GM12891 (cell line): ENCODE measurements around the gene NAIF1.
"Not testable (repeated sequence)": the region's sequence is repeated elsewhere in the genome, so short reads cannot be mapped to it uniquely, and the experiment has no call there.

ENCODE experiments used
- DNase-seq: peaks from one replicate; pipeline ENCODE4 v3.0.0; 2011; ENCODE audit warnings: low spot score; ENCODE audit not compliant: insufficient read length
- FAIRE-seq: peaks from 2 replicates; lab custom pipeline; 2011; peaks lifted over from hg19 to GRCh38; lab: Jason Lieb, UNC
- PAX5 ChIP-seq: IDR thresholded peaks from 2 replicates; pipeline ENCODE4 v1.6.1; 2011; ENCODE audit warnings: low read length, moderate library complexity, mild to moderate bottlenecking; ENCODE audit not compliant: insufficient read depth, severe bottlenecking
- POLR2A ChIP-seq: IDR thresholded peaks from 2 replicates; pipeline ENCODE4 v1.6.1; 2011; ENCODE audit warnings: low read depth, low read length, control low read depth
- POLR2AphosphoS5 ChIP-seq: IDR thresholded peaks from 2 replicates; pipeline ENCODE4 v1.6.1; 2011; ENCODE audit warnings: low read depth, low read length, control low read depth
- POU2F2 ChIP-seq: IDR thresholded peaks from 2 replicates; pipeline ENCODE4 v1.6.1; 2011; ENCODE audit warnings: low read depth, mild to moderate bottlenecking, control low read depth, low read length, moderate library complexity
- SPI1 ChIP-seq: IDR thresholded peaks from 2 replicates; pipeline ENCODE4 v1.6.1; 2011; ENCODE audit warnings: low read depth, low read length, control low read depth
- TAF1 ChIP-seq: IDR thresholded peaks from 2 replicates; pipeline ENCODE4 v1.6.1; 2011; ENCODE audit warnings: low read depth, low read length, control low read depth

The NAIF1 gene

DNA sequence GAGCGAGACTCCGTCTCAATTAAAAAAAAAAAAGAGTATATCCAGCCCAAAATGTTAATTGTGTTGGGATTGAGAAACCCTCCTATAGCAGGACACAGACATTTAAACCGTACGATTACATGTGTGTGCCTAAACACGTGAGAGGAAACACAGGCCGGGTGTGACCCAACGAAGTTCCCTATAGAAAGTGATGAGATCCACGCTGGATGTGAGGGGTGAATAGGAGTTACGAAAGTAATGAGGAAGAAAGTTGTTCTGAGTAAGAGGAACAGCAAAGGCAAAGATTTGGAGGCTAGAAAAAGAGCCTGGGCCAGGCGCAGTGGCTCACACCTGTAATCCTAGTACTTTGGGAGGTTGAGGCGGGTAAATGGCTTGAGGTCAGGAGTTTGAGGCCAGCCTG, 13.6 kb downstream of the NAIF1 start:
- TF ChIP-seq POLR2AphosphoS5: no peak
- TF ChIP-seq POU2F2: no peak
- TF ChIP-seq SPI1: no peak
- TF ChIP-seq TAF1: no peak
- TF ChIP-seq POLR2A: no peak
- TF ChIP-seq PAX5: no peak
- DNase-seq: no peak
- FAIRE-seq: no peak

DNA sequence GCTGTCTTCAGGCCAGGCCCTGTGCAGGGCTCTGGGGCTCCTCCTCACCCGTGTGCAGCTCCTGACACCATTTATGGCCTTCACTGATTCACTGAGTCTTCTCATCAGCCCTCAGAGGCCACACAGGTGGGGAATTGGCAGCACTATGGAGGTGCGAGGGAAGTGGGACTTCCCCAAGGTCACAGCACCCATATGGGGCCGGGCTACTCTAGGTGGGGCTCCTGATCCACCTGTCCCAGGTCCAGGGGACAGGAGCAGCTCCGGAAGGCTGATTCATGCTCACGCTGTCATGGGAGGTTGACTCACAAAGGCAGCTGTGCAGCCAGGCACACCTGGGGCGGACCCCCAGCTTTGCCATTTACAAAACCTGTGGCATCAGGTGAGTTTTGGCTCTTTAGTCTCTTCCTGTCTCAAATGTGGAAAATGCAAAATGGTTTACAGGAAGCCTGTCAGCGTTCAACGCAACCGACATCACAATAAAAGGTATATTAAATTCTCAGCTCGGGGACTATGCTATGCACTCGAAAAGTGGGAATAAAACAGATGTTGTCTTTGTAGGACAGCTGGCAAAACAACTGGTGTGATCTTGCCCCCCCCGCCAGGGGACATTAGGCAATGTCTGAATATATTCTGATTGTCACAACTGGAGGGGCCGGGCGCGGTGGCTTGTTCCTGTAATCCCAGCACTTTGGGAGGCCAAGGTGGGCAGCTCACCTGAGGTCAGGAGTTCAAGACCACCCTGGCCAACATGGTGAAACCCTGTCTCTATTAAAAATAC, 15.0 kb downstream of the NAIF1 start:
- FAIRE-seq (no peak), DNase-seq (no peak)
- TF ChIP-seq POLR2A: no peak
- no peak for TF ChIP-seq TAF1
- TF ChIP-seq PAX5: no peak
- TF ChIP-seq POU2F2: no peak
- TF ChIP-seq SPI1: no peak
- no peak for TF ChIP-seq POLR2AphosphoS5

GRCh38 chr9:128049843-128050242, 17.3 kb downstream of the NAIF1 start:
- DNase-seq (no peak), FAIRE-seq (no peak)
- TF ChIP-seq SPI1 (no peak), POLR2A (no peak), TAF1 (no peak), POU2F2 (no peak), PAX5 (no peak)

DNA sequence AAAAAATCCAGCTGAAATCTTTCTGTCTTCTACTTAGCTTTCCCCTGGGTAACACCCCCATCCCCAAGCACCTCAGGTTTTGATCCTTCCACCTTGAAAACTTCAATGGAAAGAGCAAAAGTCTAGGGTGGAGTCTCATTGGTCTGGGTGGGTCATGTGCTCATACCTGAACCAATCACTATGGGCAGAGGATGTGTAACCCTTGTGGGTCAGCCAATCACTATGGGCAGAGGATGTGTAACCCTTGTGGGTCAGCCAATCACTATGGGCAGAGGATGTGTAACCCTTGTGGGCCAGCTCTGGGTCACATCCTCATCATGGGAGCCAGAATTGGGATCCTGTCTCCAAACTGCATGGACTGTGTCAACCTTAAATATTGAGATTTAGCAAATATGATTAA, 18.5 kb downstream of the NAIF1 start:
- DNase-seq (no peak), FAIRE-seq (peak; percentile 79)
- TF ChIP-seq PAX5: no peak
- TF ChIP-seq TAF1: no peak
- no peak for TF ChIP-seq POLR2A
- TF ChIP-seq POU2F2: no peak
- TF ChIP-seq SPI1: no peak
- no peak for TF ChIP-seq POLR2AphosphoS5

DNA sequence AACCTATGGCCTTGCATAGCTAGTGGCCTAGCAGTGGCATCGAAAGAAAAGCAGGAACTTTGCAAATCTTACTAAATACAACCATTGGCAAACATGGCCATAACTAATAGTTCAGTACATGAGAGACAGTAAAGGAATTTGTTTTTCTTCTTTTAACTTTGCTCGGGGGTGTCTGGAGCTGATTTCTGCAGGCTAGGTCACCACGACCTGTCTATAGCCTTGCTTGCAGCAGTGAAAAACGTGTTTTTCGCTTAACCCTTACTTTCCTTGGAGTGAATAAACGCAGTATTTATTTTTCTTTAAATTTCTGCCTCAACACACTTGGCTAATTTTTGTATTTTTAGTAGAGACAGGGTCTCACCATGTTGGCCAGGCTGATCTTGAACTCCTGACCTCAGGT, 19.9 kb downstream of the NAIF1 start:
- TF ChIP-seq POLR2A (no peak), PAX5 (no peak), TAF1 (no peak), POU2F2 (no peak), POLR2AphosphoS5 (no peak), SPI1 (no peak)
- FAIRE-seq: no peak
- DNase-seq: no peak

- DNase-seq: no peak
- FAIRE-seq: no peak
- TF ChIP-seq POU2F2: no peak
- no peak for TF ChIP-seq SPI1
- no peak for TF ChIP-seq PAX5
- TF ChIP-seq POLR2A: no peak
- TF ChIP-seq TAF1: no peak
- no peak for TF ChIP-seq POLR2AphosphoS5
Measured at GRCh38 chr9:128045831-128046230, 21.3 kb downstream of the NAIF1 start.

DNA sequence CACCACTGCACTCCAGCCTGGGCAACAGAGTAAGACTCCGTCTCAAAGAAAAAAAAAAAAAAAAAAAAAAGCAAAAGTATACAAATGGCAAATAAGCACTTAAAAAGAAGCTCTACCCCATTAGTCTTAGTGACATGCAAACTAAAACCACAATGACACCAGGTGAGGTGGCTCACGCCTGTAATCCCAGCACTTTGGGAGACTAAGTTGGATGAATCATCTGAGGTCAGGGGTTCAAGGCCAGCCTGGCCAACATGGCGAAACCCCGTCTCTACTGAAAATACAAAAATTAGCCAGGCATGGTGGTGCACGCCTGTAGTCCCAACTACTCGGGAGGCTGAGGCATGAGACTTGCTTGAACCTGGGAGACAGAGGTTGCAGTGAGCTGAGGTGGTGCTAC, 21.7 kb downstream of the NAIF1 start:
- not testable (repeated sequence) for FAIRE-seq, DNase-seq

DNA sequence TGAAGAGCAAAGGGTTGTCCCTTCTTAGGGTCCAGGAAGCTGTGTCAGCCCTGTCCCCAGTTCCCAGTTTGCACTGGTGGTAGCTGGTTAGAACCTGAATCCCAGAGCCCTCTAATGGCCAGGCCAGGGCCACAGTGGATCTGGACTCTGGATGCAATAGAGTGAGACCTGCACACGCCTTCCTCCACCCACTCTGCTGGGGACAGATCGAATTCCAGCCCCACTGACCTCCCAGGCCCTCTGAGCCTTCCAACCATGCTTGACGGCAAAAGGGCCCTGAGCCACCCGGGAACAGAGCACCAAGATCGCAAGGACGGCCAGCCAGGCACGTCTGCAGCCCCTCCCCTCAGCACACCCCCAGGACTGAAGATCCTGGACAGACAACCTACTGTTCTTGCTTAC, 23.7 kb downstream of the NAIF1 start:
- TF ChIP-seq SPI1 (no peak), POLR2AphosphoS5 (no peak), TAF1 (no peak), POLR2A (no peak), PAX5 (no peak), POU2F2 (no peak)
- no peak for FAIRE-seq
- DNase-seq: no peak

DNA sequence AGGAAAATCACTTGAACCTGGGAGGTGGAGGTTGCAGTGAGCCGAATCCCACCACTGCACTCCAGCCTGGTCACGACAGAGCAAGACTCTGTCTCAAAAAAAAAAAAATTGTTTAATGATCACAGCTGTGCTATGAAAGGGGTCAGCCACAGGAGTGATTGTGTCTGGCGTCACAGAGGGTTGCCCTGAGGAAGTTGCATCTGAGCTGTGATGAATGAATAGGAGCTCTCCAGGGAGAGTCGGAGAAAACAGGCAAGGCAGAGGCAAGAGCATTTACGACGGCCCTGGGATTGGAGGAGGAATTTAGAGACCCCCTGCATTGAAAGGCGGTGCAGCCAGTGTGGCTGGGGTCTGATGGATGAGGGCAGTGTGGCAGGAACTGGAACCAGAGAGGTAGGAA, 25.1 kb downstream of the NAIF1 start:
- no peak for DNase-seq
- no peak for FAIRE-seq

DNA sequence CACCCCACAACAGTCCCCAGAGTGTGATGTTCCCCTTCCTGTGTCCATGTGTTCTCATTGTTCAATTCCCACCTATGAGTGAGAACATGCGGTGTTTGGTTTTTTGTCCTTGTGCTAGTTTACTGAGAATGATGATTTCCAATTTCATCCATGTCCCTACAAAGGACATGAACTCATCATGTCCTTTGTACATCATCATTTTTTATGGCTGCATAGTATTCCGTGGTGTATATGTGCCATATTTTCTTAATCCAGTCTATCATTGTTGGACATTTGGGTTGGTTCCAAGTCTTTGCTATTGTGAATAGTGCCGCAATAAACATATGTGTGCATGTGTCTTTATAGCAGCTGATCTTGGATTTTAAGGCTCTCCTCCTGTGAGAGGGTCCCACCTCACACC, 26.3 kb downstream of the NAIF1 start:
- FAIRE-seq, DNase-seq: not testable (repeated sequence)

More for the DNA sequence above, 25.1 kb downstream of the NAIF1 start:
- TF ChIP-seq POLR2A (no peak), POLR2AphosphoS5 (no peak), POU2F2 (no peak), SPI1 (no peak)

GRCh38 chr9:128036522-128036921, 30.6 kb downstream of the NAIF1 start:
- not testable (repeated sequence) for FAIRE-seq, DNase-seq
